Prostate gland (tissue), 2 donors: ENCODE measurements around the gene ADGRF5. TPM values are rescaled to one million over a fixed set of nuclear protein-coding genes. Genes with fewer than 3 reads are reported as not detected.

ENCODE experiments used
- DNase-seq: peaks from one replicate; pipeline ENCODE4 v3.0.0-alpha.2; 2019; ENCODE audit warnings: low spot score
- H3K27ac ChIP-seq, 2 donors: fragments of 200-600 bp; sonication (generic); 2 replicates each; pipeline ENCODE4 v1.5.1; 2017 to 2019
- H3K27me3 ChIP-seq: fragments of 200-600 bp; sonication (generic); replicated peaks from 2 replicates; pipeline ENCODE4 v1.5.1; 2019; ENCODE audit not compliant: insufficient read depth
- H3K36me3 ChIP-seq, 2 donors: fragments of 200-600 bp; sonication (generic); 1 replicate in 1 of 2; 2 replicates in 1 of 2; pipeline versions ENCODE4 v1.5.1 to v1.8.1; 2017 to 2019
- H3K4me1 ChIP-seq: fragments of 200-600 bp; sonication (generic); replicated peaks from 2 replicates; pipeline ENCODE4 v1.5.1; 2019
- H3K4me3 ChIP-seq, 2 donors: fragments of 200-600 bp; sonication (generic); 2 replicates each; pipeline ENCODE4 v1.5.1; 2017 to 2019
- H3K9me3 ChIP-seq: fragments of 200-600 bp; sonication (generic); 2 replicates; pipeline ENCODE4 v1.5.1; 2017
- CTCF ChIP-seq, 4 experiments: fragments of 200-600 bp in 2 of 4; fragments of 450-650 bp in 2 of 4; sonication (generic) in 2 of 4; IDR thresholded peaks; 1 replicate in 3 of 4; 2 replicates in 1 of 4; pipeline ENCODE4 v1.5.1; 2016 to 2019; ENCODE audit warnings: antibody characterized with exemption in 4 of 4, mild to moderate bottlenecking in 2 of 4, moderate library complexity in 2 of 4
- POLR2A ChIP-seq: fragments of 450-650 bp; IDR thresholded peaks from one replicate; pipeline ENCODE4 v1.6.1; 2016; ENCODE audit warnings: antibody characterized with exemption, mild to moderate bottlenecking
- POLR2AphosphoS5 ChIP-seq: sonication (generic); formaldehyde crosslinking; IDR thresholded peaks from one replicate; pipeline ENCODE4 v1.6.1; 2017; ENCODE audit warnings: antibody characterized with exemption
- WGBS: methylation state at CpG from one replicate; pipeline ENCODE4 v1.1.5; 2018; 5-methylcytosine and 5-hydroxymethylcytosine counted together
- intact Hi-C: fragments of 100-400 bp; cut with DNase I; formaldehyde crosslinking; loops from one replicate; pipeline ENCODE4 v1.14.2; 2022
- total RNA-seq, 2 donors: library from RNA; depleted of rRNA; stranded (reverse); fragments of >200 nt; gene quantifications; one replicate each; pipeline ENCODE4 v1.1.0, GENCODE V29; 2016

The ADGRF5 gene
- total RNA-seq, 2 donors from 2014 or later, result 4.7 to 16.1 TPM

- H3K9me3 ChIP-seq, result no peaks in the 10 kb centered on the region
- no peaks in the 10 kb centered on the region for H3K27me3 ChIP-seq
- no peak for TF ChIP-seq POLR2AphosphoS5
- no peak for TF ChIP-seq CTCF (IDR thresholded peaks at IDR 0.05)
- TF ChIP-seq POLR2A, result no peak
- DNase-seq, result no peak
- H3K4me3 ChIP-seq, result no peak overlapping the region
- 40% methylated on average over 1 of the region's 1 CpG for WGBS
- no peaks in the 10 kb centered on the region for H3K4me1 ChIP-seq
- H3K27ac ChIP-seq, result no peak overlapping the region
- no peaks in the 10 kb centered on the region for H3K36me3 ChIP-seq
- intact Hi-C loops, result no loop called here
Measured at GRCh38 chr6:46893648-46894047, 28.1 kb downstream of the ADGRF5 start.

- Histone ChIP-seq H3K36me3 (no peaks in the 10 kb centered on the region), H3K9me3 (no peaks in the 10 kb centered on the region), H3K27me3 (no peaks in the 10 kb centered on the region), H3K4me3 (no peak overlapping the region), H3K27ac (no peak overlapping the region), H3K4me1 (no peaks in the 10 kb centered on the region)
- WGBS, result 34% methylated on average over 4 of the region's 4 CpGs
- intact Hi-C loops, result no loop called here
- DNase-seq, result no peak
- TF ChIP-seq POLR2A (no peak), CTCF (IDR thresholded peaks at IDR 0.05) (no peak), POLR2AphosphoS5 (no peak)
Measured at GRCh38 chr6:46891252-46891795, 30.4 kb downstream of the ADGRF5 start.

DNA sequence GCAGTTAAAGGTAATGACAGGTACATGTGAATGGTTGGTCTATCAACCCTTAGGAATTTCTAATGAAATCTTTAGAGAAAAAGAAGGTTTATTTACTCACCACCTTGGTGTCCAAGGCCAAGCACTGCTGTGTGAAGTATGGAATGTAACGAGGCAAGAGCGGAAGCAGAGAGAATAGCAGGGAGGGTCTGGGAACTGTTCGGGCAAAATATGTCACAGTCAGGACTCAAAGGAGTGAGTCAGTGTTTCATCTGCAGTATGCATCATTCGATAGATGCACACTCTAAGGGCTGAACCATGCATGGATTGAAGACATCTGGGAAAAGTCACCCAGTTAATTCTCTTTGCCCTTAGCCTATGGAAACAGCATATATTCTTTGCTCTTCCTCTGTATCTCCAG, 33.2 kb downstream of the ADGRF5 start:
- TF ChIP-seq CTCF (IDR thresholded peaks at IDR 0.05) (no peak), POLR2AphosphoS5 (no peak), POLR2A (no peak)

GRCh38 chr6:46888031-46888430, 33.7 kb downstream of the ADGRF5 start:
- Histone ChIP-seq H3K4me3 (no peak overlapping the region), H3K27ac (no peak overlapping the region)
- no peak for DNase-seq

More for the DNA sequence above, 33.2 kb downstream of the ADGRF5 start:
- H3K4me1 ChIP-seq, result no peaks in the 10 kb centered on the region
- no peaks in the 10 kb centered on the region for H3K9me3 ChIP-seq
- no peak overlapping the region for H3K27ac ChIP-seq
- intact Hi-C loops, result no loop called here
- WGBS, result 53% methylated on average over 4 of the region's 4 CpGs
- H3K36me3 ChIP-seq, result no peaks in the 10 kb centered on the region
- no peak for DNase-seq
- no peak overlapping the region for H3K4me3 ChIP-seq
- no peaks in the 10 kb centered on the region for H3K27me3 ChIP-seq

More at GRCh38 chr6:46888031-46888430, 33.7 kb downstream of the ADGRF5 start:
- no peaks in the 10 kb centered on the region for H3K27me3 ChIP-seq
- no peaks in the 10 kb centered on the region for H3K36me3 ChIP-seq
- TF ChIP-seq POLR2A (no peak), POLR2AphosphoS5 (no peak), CTCF (IDR thresholded peaks at IDR 0.05) (no peak)
- 60% methylated on average over 3 of the region's 3 CpGs for WGBS
- no peaks in the 10 kb centered on the region for H3K4me1 ChIP-seq
- intact Hi-C loops, result no loop called here
- H3K9me3 ChIP-seq, result no peaks in the 10 kb centered on the region
